ENCODE results near the gene CTSZ. TPM values are rescaled to one million over a fixed set of nuclear protein-coding genes. Genes with fewer than 3 reads are reported as not detected.
"Not testable (repeated sequence)": the region's sequence is repeated elsewhere in the genome, so short reads cannot be mapped to it uniquely, and the experiment has no call there.

CTSZ gene
- total RNA-seq, 1 experiment from 2014 or later = 420 TPM

GRCh38 chr20:58950603-58951002, 56.5 kb downstream of the CTSZ start:
- no peak for DNase-seq (ENCODE audit: low spot score)

- not testable (repeated sequence) for DNase-seq (ENCODE audit: low spot score)
These were observed 59.2 kb downstream of the CTSZ start for GRCh38 chr20:58947797-58948388.

DNA sequence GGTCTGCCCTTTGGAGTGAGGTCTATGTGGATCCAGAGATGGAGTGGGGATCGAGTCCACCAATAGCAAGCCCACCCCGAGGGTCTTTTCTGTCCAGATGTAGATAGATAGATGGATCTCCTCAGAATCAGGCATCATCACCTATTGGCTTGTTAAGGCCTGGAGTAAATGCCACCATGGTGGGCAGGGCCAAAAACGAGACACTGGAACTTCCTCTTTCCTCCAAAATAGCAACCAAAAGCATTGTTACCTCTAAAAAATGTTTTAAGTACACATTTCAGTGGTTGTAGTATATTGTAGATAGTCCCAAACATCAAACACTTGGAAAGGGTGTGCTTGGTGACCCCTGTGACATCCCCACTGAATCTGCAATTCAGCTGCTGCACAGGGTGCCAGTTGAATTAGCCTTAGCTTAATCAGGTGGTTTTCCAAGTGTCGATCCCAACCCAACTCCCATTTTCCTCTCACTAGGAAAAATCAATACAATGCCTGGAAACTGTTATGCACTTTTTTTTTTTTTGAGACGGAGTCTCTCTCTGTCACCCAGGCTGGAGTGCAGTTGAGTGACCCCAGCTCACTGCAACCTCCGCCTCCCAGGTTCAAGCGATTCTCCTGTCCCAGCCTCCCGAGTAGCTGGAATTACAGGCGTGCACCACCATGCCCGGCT, 61.0 kb downstream of the CTSZ start:
- DNase-seq (ENCODE audit: low spot score) = no peak

Other genes with a start within 250 kb of the CTSZ start
- gene GNAS-AS1, start 156.4 kb downstream of the CTSZ start, total RNA-seq (2014; rRNA removed; shearing (Covaris generic)) = not detected in 2 replicates
- 805 and 888 TPM in 2 replicates for gene GNAS, start 154.5 kb downstream of the CTSZ start, total RNA-seq (2014; rRNA removed; shearing (Covaris generic))
- gene NELFCD, start 26.0 kb downstream of the CTSZ start, total RNA-seq (2014; rRNA removed; shearing (Covaris generic)) = 117 and 134 TPM in 2 replicates
- gene TUBB1, start 12.2 kb upstream of the CTSZ start, total RNA-seq (2014; rRNA removed; shearing (Covaris generic)) = 0.03 and 0.13 TPM in 2 replicates
- gene ATP5F1E, start 25.1 kb upstream of the CTSZ start, total RNA-seq (2014; rRNA removed; shearing (Covaris generic)) = 45.1 and 47.4 TPM in 2 replicates
- gene PRELID3B, start 35.5 kb upstream of the CTSZ start, total RNA-seq (2014; rRNA removed; shearing (Covaris generic)) = 129 and 139 TPM in 2 replicates
- gene ZNF831, start 156.6 kb upstream of the CTSZ start, total RNA-seq (2014; rRNA removed; shearing (Covaris generic)) = not detected in 2 replicates

All from HT-29 (cell line).